ENCODE results near the gene HAND2. TPM values are rescaled to one million over a fixed set of nuclear protein-coding genes. Genes with fewer than 3 reads are reported as not detected.

Gene HAND2
- polyA plus RNA-seq, 2 donors: 1.4 to 2.0 TPM

- Histone ChIP-seq H3K27ac (ENCODE audit: low read depth in 2 of 2, low read length in 1 of 2) (no peak overlapping the region), H3K4me3 (ENCODE audit: low read depth in 1 of 2, low read length in 2 of 2) (no peak overlapping the region), H3K36me3 (ENCODE audit: control insufficient read depth in 2 of 2, insufficient read depth in 2 of 2, low read length in 1 of 2) (no peaks in the 10 kb centered on the region), H3K9me3 (ENCODE audit: control insufficient read depth in 2 of 2, insufficient read depth in 1 of 2, low read depth in 1 of 2, low read length in 1 of 2) (peaks cover 0 to 11% of the 10 kb centered on the region in 2 donors), H3K27me3 (ENCODE audit: control insufficient read depth in 1 of 2, insufficient read depth in 2 of 2, low read length in 2 of 2) (peaks cover 0 to 15% of the 10 kb centered on the region in 2 donors), H3K4me1 (ENCODE audit: control insufficient read depth in 2 of 2, insufficient read depth in 2 of 2, low read length in 1 of 2) (peaks cover 0 to 2% of the 10 kb centered on the region in 2 donors)
- 86 to 93% methylated on average over 3 of the region's 3 CpGs for WGBS, 2 donors
These were observed 31.3 kb downstream of the HAND2 start for GRCh38 chr4:173498771-173499170.

GRCh38 chr4:173498023-173498422 lies 32.0 kb downstream of the HAND2 start:
- Histone ChIP-seq H3K9me3 (ENCODE audit: control insufficient read depth in 2 of 2, insufficient read depth in 1 of 2, low read depth in 1 of 2, low read length in 1 of 2) (peaks cover 0 to 11% of the 10 kb centered on the region in 2 donors), H3K4me3 (ENCODE audit: low read depth in 1 of 2, low read length in 2 of 2) (no peak overlapping the region), H3K4me1 (ENCODE audit: control insufficient read depth in 2 of 2, insufficient read depth in 2 of 2, low read length in 1 of 2) (peaks cover 0 to 2% of the 10 kb centered on the region in 2 donors), H3K27ac (ENCODE audit: low read depth in 2 of 2, low read length in 1 of 2) (no peak overlapping the region), H3K36me3 (ENCODE audit: control insufficient read depth in 2 of 2, insufficient read depth in 2 of 2, low read length in 1 of 2) (no peaks in the 10 kb centered on the region), H3K27me3 (ENCODE audit: control insufficient read depth in 1 of 2, insufficient read depth in 2 of 2, low read length in 2 of 2) (peaks cover 0 to 11% of the 10 kb centered on the region in 2 donors)
- 89 to 90% methylated on average over 1 of the region's 1 CpG for WGBS, 2 donors

DNA sequence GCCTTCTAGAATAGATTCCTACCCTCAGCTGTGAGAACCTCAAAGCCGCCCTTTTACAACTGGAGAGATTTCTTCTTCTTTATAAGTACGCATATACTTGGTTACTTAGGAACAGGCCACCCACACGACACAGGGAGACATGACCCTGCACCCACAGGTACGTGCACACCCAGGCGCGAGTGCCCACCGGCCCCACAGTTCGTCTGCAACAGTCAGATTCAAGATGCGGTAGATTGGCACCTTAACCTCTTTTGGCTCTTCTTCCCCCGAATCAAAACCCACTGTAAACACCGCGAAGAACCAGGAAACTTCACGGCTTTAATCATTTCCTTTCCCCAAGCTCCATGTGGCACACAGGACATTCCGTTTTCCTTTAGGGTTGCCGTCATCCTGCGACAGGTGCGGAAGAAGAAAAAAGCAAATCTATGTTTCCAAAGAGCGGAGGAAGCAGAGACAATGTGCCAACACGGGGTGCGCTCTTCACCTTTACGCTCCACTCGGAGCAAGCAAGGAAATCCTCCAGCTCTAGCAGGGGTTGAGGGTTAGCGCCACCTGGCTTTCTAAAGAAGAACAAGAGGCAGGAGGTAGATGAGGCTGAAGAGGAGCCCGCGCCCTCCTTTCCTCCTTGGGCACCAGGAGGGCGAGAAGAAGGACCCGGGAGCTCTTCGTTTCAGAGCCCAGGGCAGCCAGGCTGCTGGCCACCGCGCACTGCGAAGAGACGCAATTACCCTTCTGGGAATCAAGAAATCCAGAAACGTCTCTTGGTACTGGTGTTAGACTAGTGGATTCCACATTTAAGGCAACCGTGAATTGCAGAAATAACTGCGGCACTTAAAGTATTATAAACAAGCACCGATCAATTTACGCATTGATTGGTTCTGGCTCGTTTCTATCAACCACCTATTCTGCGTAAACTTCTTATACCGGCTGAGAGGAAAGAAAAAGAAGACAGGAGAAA lies 35.7 kb downstream of the HAND2 start:
- Histone ChIP-seq H3K27me3 (ENCODE audit: control insufficient read depth in 1 of 2, insufficient read depth in 2 of 2, low read length in 2 of 2) (no peaks in the 10 kb centered on the region), H3K9me3 (ENCODE audit: control insufficient read depth in 2 of 2, insufficient read depth in 1 of 2, low read depth in 1 of 2, low read length in 1 of 2) (no peaks in the 10 kb centered on the region), H3K27ac (ENCODE audit: low read depth in 2 of 2, low read length in 1 of 2) (no peak overlapping the region), H3K4me1 (ENCODE audit: control insufficient read depth in 2 of 2, insufficient read depth in 2 of 2, low read length in 1 of 2) (peaks cover 0 to 2% of the 10 kb centered on the region in 2 donors), H3K36me3 (ENCODE audit: control insufficient read depth in 2 of 2, insufficient read depth in 2 of 2, low read length in 1 of 2) (no peaks in the 10 kb centered on the region), H3K4me3 (ENCODE audit: low read depth in 1 of 2, low read length in 2 of 2) (peak overlapping the region; percentile 36 to 52)
- 18 to 19% methylated on average over 40 of the region's 40 CpGs for WGBS, 2 donors

DNA sequence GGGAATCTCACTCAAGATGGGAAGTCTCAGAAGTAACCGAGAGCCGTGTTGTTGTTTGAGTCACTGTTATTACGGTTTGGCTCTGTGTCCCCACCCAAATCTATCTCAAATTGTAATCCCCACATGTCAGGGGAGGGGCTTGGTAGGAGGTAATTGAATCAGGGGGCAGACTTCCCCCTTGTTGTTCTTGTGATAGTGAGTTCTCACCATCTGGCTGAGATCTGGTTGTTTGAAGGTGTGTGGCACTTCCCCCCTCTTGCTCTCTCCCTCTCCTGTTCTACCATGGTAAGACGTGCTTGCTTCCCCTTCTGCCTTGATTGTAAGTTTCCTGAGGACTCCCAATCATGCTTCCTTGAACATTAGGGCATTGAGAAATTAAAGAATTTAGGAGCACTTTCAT lies 37.0 kb downstream of the HAND2 start:
- Histone ChIP-seq H3K4me3 (ENCODE audit: low read depth in 1 of 2, low read length in 2 of 2) (no peak overlapping the region), H3K4me1 (ENCODE audit: control insufficient read depth in 2 of 2, insufficient read depth in 2 of 2, low read length in 1 of 2) (peaks cover 0 to 2% of the 10 kb centered on the region in 2 donors), H3K9me3 (ENCODE audit: control insufficient read depth in 2 of 2, insufficient read depth in 1 of 2, low read depth in 1 of 2, low read length in 1 of 2) (no peaks in the 10 kb centered on the region), H3K27ac (ENCODE audit: low read depth in 2 of 2, low read length in 1 of 2) (no peak overlapping the region), H3K27me3 (ENCODE audit: control insufficient read depth in 1 of 2, insufficient read depth in 2 of 2, low read length in 2 of 2) (no peaks in the 10 kb centered on the region), H3K36me3 (ENCODE audit: control insufficient read depth in 2 of 2, insufficient read depth in 2 of 2, low read length in 1 of 2) (no peaks in the 10 kb centered on the region)
- WGBS, 2 donors: 84 to 89% methylated on average over 4 of the region's 4 CpGs

DNA sequence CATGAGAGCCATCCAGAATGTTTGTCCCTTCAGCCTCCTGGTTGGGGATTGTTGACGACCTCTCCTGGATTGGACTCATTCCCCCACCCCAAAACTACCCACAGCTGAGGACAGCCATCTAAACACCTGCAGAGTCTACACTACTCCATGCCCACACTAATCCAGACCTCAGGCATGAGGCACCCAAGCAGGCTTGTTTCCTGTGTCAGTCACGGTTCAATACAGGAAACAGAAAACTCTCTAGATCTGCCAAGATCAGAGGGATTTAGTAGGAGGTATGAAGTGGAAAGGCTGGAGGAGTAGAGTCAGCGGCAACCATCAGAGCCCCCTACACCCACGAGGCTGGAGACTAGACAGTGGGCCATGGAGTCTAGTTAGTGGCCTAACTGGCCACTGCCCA lies 37.7 kb downstream of the HAND2 start:
- Histone ChIP-seq H3K4me3 (ENCODE audit: low read depth in 1 of 2, low read length in 2 of 2) (no peak overlapping the region), H3K36me3 (ENCODE audit: control insufficient read depth in 2 of 2, insufficient read depth in 2 of 2, low read length in 1 of 2) (no peaks in the 10 kb centered on the region), H3K4me1 (ENCODE audit: control insufficient read depth in 2 of 2, insufficient read depth in 2 of 2, low read length in 1 of 2) (peaks cover 0 to 2% of the 10 kb centered on the region in 2 donors), H3K9me3 (ENCODE audit: control insufficient read depth in 2 of 2, insufficient read depth in 1 of 2, low read depth in 1 of 2, low read length in 1 of 2) (no peaks in the 10 kb centered on the region), H3K27ac (ENCODE audit: low read depth in 2 of 2, low read length in 1 of 2) (no peak overlapping the region), H3K27me3 (ENCODE audit: control insufficient read depth in 1 of 2, insufficient read depth in 2 of 2, low read length in 2 of 2) (no peaks in the 10 kb centered on the region)
- WGBS, 2 donors: 74 to 75% methylated on average over 4 of the region's 4 CpGs

DNA sequence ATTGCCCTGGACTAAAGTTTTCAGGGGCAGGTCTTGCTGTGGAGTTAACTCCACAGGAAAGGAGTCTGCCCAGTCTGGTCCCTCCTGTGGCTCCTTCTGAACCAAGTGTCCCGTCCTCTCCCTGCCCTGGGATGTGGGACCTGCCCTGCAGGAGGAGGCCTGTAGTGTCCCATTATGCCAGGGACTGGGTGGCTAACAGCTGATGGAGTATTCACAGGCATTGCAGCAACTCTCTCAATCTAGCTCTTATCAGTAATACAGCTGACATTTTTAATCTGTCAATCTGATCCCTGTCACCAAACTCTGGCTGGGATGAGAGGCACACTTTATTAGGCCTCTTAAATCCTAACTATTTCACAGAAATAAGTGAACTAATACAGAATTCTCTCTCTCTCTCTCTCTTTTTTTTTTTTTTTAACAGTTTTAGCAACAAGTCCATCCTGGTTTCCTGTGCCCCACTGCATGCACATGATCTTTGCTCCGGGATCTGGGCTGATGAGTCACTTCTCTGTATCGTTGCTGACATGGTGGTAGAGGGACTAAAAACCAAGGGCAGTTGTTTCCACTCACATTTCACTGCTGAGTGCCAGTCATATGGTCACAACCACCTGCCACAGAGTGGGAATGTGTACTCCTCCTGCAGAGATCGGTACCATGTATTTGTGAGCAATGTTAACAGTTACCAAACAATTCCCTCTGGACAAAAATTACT lies 39.1 kb downstream of the HAND2 start:
- Histone ChIP-seq H3K4me1 (ENCODE audit: control insufficient read depth in 2 of 2, insufficient read depth in 2 of 2, low read length in 1 of 2) (peaks cover 0 to 2% of the 10 kb centered on the region in 2 donors), H3K36me3 (ENCODE audit: control insufficient read depth in 2 of 2, insufficient read depth in 2 of 2, low read length in 1 of 2) (no peaks in the 10 kb centered on the region), H3K4me3 (ENCODE audit: low read depth in 1 of 2, low read length in 2 of 2) (no peak overlapping the region), H3K27me3 (ENCODE audit: control insufficient read depth in 1 of 2, insufficient read depth in 2 of 2, low read length in 2 of 2) (no peaks in the 10 kb centered on the region), H3K27ac (ENCODE audit: low read depth in 2 of 2, low read length in 1 of 2) (no peak overlapping the region), H3K9me3 (ENCODE audit: control insufficient read depth in 2 of 2, insufficient read depth in 1 of 2, low read depth in 1 of 2, low read length in 1 of 2) (no peaks in the 10 kb centered on the region)
- WGBS, 2 donors: 43 to 51% methylated on average over 4 of the region's 4 CpGs

GRCh38 chr4:173490256-173490655 lies 39.8 kb downstream of the HAND2 start:
- Histone ChIP-seq H3K4me1 (ENCODE audit: control insufficient read depth in 2 of 2, insufficient read depth in 2 of 2, low read length in 1 of 2) (peaks cover 0 to 2% of the 10 kb centered on the region in 2 donors), H3K27ac (ENCODE audit: low read depth in 2 of 2, low read length in 1 of 2) (no peak overlapping the region), H3K36me3 (ENCODE audit: control insufficient read depth in 2 of 2, insufficient read depth in 2 of 2, low read length in 1 of 2) (no peaks in the 10 kb centered on the region), H3K9me3 (ENCODE audit: control insufficient read depth in 2 of 2, insufficient read depth in 1 of 2, low read depth in 1 of 2, low read length in 1 of 2) (no peaks in the 10 kb centered on the region), H3K27me3 (ENCODE audit: control insufficient read depth in 1 of 2, insufficient read depth in 2 of 2, low read length in 2 of 2) (no peaks in the 10 kb centered on the region), H3K4me3 (ENCODE audit: low read depth in 1 of 2, low read length in 2 of 2) (no peak overlapping the region)
- WGBS, 2 donors: 73 to 78% methylated on average over 3 of the region's 3 CpGs

GRCh38 chr4:173489514-173489913 lies 40.5 kb downstream of the HAND2 start:
- Histone ChIP-seq H3K4me3 (ENCODE audit: low read depth in 1 of 2, low read length in 2 of 2) (no peak overlapping the region), H3K9me3 (ENCODE audit: control insufficient read depth in 2 of 2, insufficient read depth in 1 of 2, low read depth in 1 of 2, low read length in 1 of 2) (no peaks in the 10 kb centered on the region), H3K4me1 (ENCODE audit: control insufficient read depth in 2 of 2, insufficient read depth in 2 of 2, low read length in 1 of 2) (peaks cover 0 to 2% of the 10 kb centered on the region in 2 donors), H3K27ac (ENCODE audit: low read depth in 2 of 2, low read length in 1 of 2) (no peak overlapping the region), H3K36me3 (ENCODE audit: control insufficient read depth in 2 of 2, insufficient read depth in 2 of 2, low read length in 1 of 2) (no peaks in the 10 kb centered on the region), H3K27me3 (ENCODE audit: control insufficient read depth in 1 of 2, insufficient read depth in 2 of 2, low read length in 2 of 2) (no peaks in the 10 kb centered on the region)

- H3K9me3 ChIP-seq (ENCODE audit: control insufficient read depth in 2 of 2, insufficient read depth in 1 of 2, low read depth in 1 of 2, low read length in 1 of 2): no peaks in the 10 kb centered on the region
- H3K36me3 ChIP-seq (ENCODE audit: control insufficient read depth in 2 of 2, insufficient read depth in 2 of 2, low read length in 1 of 2): no peaks in the 10 kb centered on the region
- no peak overlapping the region for H3K27ac ChIP-seq (ENCODE audit: low read depth in 2 of 2, low read length in 1 of 2)
- 17 to 32% methylated on average over 1 of the region's 1 CpG for WGBS, 2 donors
- H3K4me3 ChIP-seq (ENCODE audit: low read depth in 1 of 2, low read length in 2 of 2): no peak overlapping the region
- H3K27me3 ChIP-seq (ENCODE audit: control insufficient read depth in 1 of 2, insufficient read depth in 2 of 2, low read length in 2 of 2): no peaks in the 10 kb centered on the region
- H3K4me1 ChIP-seq (ENCODE audit: control insufficient read depth in 2 of 2, insufficient read depth in 2 of 2, low read length in 1 of 2): peaks cover 0 to 2% of the 10 kb centered on the region in 2 donors
These were observed 41.4 kb downstream of the HAND2 start for GRCh38 chr4:173488656-173489055.
